Right kidney (tissue), 1 donor: ENCODE results near the gene EML2.

ENCODE experiments used
- DNase-seq: peaks from one replicate; pipeline ENCODE4 v3.0.0-alpha.2; 2016

The EML2 gene

DNA sequence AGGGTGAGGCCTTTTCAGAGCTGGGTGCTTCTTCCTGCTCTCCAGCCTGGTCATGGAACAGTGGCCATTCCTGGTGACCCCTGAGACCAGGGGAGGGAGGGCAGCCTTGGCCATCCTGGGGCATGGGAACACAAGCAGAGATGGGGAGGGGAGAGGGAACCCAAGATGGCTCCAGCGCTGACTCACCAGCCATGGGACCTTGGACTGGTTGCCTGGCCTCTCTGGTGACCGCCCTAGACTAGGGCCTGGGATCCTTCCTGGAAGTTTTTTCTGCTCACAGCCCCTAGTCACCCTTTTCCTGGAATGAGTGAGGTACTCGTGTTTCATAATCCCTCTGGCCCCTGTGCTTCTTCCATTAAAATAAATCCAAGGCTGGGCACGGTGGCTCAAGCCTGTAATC, 51.3 kb downstream of the EML2 start:
- DNase-seq = no peak

DNA sequence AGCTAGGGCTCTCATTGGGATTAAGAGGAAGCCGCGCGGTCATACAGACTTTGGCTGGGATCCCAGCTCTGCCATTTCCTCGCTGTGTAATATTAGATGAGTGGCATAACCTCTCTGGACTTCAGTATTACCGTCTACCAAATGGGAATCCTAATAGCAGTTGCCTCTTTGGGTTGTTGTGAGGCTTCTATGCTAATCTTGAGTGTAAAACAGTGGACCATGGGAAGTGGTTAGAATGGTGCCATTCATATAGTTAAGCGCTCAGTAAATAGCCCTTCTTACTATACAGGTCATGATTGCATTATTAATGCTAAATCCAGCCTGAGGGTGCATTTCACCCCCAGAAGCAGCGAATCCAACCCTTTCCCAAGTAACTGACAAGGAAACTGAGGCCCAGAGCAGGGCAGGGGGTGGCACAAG, 54.0 kb downstream of the EML2 start:
- DNase-seq = no peak

DNA sequence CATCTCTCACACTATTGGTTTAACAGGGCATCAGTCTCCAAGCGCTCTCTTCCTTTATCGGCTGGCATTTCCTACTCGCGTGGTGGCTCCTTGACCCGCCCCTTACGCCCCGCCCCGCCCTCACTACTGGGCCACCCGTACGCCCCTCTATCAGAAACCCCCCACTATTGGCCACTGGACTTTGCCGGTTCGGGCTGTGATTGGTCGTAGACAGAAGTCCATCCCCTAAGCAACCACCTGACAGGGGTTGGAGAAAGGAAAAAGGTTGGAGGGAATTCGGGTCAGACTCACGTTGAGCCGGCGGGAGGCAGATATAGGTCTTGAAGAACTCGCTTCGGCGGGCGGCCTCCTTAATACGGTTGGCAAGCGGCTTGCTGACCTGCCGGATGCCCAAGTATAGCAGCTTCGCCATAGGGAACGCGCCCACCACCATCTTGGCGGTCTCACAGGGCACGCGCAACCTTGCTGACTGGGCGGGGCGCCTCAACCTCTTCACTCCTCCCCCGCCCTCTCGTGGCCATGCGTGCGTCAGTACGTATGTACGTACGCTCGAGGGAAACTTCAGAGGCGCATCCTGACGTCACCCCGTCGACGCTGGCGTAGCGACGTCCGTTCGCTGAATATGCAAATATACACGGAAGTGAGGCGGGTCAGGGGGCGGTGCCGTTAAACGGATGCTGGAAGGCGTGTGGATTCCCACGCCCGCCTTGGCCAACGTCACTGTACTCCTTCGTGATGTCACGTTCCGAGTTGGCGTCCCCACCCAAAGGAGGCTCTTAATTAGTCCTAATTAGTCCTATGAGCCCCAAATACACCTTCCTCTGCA, 54.7 kb downstream of the EML2 start, which contains the start of gene OPA3:
OPA3 (minus strand) TSS at position 471 of the 826 bp plus-strand sequence; CDS start at position 433, 38 bp downstream.
- peak; percentile 99 for DNase-seq

DNA sequence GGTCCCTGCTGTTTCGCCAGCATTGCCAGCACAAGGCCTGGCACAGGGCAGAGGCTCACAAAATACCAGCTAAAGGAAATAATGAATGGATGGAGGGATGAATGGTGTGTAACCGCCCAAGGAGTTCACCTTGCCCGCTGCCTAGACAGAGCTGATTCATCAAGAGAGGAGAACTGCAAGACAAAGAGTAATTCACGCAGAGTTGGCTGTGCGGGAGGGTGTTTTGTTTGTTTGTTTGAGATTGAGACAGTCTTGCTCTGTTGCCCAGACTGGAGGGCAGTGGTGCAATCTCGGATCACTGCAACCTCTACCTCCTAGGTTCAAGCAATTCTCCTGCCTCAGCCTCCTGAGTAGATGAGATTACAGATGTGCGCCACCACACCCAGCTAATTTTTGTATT, 57.6 kb downstream of the EML2 start:
- DNase-seq = no peak

DNA sequence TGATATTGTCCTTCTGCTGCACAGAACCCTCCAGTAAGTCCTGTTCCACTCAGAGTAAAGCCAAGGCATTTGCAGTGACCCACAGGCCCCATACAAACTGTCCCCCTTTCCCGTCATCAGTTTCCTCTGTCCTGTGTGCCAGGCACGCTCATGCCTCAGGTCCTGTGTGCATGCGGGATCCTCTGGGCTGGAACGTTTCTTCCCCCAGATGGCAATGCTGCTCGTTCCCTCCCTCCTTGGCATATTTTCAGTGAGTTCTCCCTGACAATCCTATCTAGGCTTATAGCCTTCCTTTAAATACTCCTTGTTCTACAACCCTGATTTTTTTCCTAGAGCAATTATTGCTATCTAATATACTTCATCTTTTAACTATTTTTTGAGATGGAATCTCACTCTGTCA, 60.3 kb downstream of the EML2 start:
- no peak for DNase-seq

DNA sequence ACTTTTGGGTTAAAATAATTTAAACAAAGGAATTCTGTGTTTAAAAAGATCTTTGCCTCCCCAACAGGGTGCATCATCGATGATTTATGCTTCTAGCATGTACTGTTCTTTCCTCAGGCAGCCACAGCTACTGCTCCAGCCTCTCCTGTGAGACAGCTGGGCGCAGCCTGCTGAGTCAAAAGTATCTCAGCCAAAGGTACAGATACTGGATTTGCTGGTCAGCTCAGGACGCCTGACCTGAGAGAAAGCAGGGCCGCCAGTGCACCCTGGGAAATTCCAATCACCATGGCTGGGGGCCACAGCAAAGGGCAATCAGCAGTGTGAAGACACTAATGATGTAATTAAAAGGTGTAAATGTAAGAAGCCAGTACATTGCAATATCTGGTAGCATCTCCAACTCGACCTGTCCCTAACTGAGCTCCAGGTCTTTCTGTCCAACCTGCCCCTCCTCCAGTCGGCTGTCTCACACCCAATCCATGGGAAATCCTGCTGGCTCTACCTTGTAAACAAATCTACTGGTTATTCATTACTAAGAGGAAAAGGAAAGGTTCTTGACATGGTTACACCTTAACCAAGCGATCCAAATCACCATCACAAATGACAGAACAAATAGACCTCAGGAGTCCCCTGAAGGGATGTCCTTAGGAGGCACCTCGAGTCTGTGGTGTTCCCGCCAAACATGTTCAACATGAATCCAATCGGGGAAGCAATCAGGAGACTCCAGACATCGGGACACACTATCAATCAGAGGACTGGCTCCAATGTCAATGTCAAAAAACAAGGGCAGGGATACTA, 61.9 kb downstream of the EML2 start:
- DNase-seq = peak; percentile 31

DNA sequence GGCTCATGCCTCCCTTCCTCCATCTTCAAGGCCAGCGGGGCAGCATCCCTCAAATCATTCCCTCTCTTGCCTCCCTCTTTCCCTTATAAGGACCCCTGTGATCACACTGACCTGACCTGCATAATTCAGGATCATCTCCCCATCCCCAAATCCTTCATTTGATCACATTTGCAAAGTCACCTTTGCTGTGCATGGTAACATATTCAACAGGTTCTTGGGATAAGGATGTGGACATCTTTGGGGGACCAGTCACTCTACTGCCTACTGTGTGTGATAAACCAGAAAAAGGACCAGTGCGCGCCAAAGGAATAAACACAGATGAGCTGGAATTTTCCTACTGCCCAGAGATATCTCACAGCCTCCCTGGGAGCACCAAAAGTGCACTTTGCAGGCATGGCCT, 62.5 kb downstream of the EML2 start:
- no peak for DNase-seq

DNA sequence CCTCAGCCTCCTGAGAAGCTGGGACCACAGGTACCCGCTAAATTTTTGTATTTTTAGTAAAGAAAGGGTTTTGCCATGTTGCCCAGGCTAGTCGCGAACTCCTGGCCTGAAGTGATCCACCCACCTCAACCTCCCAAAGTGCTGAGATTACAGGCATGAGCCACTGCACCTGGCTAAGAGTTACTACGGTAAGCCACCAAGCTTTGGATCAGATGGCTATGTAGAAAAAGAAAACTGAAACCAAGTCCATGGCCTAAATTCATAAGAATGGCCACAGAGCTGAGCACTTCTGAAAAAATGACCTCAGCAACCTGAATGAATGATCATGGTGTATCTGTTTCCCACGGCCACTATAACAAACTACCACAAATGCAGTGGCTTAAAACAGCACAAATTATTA, 64.0 kb downstream of the EML2 start:
- DNase-seq = no peak

DNA sequence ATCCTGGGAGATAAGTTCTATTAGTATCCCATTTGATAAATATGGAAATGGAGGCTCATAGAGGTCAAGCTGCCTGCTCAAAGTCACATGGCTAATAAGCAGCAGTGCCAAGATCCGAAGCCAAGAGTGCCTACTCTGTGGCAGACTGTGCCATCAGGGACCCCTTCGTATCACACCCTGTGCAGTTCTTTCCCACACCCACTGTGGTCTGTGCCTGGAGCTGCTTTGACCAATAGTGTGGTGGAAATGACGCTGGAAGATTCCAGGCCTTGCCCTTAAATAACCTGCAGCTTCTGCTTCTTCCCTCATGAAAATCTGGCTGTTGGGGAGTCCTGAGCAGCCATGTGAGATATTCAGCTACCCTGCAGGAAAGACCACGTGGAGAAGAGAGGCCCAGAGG, 64.7 kb downstream of the EML2 start:
- DNase-seq = no peak

DNA sequence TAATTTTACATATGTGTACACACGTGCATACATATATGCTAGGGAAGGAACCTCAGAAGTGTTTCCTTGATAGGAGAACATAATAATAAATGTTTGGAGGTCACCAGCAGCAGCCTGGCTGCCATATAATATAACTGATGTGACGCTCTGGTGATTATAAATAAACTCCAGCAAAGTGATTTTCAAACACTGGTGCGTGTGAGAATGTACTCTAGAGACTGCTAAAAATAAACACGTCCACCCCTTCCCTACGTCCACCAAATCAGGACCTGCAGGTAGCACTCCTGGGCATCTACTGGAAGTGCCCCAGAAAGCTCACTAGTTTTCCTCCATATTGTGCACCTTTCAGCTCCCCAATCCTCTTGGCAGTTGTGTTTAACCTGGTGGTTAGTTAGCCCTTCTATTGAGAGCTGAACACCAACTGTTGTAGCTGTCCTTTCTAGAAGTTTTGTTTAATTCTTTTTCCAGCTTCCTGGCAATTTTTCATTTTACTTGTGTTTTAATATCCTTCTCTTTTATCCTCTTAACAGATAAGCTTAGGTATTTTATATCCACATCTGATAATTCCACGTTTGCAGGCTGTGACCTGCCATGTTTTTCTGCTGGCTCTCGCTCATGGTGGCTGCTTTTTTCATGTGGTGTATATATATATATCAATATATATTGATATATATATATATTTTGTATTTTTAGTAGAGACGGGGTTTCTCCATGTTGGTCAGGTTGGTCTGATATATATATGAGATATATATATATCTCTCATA, 67.6 kb downstream of the EML2 start:
- DNase-seq = no peak

DNA sequence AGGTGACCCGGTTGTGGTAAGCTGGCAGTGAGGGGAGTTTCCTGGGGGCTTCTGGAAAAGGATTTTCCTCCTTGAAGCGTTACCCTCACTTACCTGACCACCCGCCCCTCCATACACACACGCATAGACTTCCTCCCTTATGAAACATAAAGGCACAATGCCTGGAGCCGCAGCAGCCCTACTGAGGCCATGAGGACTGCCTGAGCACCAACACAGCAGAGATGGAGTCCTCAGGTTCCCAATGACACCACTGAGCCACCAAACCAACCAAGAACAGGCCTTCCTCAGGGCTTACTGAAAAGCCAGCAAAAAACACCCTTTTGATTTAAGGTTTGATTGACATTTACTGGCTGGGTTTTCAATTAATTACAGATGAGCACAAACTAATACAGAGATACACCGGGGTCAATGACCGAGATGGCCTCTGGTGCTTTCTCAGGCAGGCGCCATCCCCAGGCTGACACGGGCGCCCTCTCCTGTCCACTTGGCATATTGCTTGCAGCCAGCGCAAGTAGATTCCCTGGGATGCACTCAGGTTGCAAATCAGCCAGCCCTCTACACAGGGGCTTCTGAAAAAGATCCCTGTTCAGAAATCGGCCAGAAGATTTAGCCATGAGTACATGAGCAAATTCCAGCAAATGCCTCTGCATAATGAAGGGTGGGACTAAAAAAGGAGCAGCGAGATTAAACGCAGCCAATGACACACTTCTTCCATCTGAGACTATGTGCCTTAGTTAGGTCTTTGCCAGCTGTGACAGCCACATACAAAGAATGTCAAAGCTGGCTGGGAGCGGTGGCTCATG, 69.4 kb downstream of the EML2 start:
- no peak for DNase-seq

DNA sequence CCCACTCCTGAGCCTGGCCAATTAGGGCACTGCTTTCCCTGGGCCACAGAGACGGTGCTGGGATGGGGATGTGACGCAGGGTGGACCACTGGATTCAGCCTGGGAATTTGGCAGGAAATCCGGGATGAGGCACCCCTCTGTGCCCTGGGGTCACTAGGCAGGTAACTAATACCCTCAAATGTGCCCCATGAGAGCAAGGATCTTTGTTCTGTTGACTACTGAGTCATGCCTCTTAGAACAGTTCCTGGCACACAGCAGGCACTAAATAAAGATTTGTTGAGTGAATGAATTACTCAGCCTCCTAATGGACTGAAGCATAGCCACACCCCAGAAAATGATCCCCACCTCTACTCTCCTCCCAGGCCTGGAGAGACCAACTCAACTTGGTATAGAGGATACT, 70.5 kb downstream of the EML2 start:
- no peak for DNase-seq

DNA sequence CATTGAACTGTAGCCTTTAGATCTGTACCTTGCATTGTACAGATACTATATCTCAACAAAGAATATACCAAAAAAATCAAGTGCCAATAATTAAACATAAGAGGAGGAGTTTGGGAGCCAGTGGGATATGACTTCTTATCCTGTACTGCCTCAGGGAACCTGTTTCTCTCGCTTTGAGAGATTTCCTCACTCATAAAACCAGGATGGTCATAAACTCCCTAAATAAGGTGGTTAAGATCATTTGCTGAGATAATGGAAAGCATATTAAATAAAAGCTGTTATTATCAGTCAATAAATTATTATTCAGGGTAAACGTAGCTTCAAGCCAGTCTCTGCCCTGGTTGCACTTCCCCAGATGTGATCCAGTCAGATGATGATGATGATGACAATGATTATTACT, 71.6 kb downstream of the EML2 start:
- no peak for DNase-seq

DNA sequence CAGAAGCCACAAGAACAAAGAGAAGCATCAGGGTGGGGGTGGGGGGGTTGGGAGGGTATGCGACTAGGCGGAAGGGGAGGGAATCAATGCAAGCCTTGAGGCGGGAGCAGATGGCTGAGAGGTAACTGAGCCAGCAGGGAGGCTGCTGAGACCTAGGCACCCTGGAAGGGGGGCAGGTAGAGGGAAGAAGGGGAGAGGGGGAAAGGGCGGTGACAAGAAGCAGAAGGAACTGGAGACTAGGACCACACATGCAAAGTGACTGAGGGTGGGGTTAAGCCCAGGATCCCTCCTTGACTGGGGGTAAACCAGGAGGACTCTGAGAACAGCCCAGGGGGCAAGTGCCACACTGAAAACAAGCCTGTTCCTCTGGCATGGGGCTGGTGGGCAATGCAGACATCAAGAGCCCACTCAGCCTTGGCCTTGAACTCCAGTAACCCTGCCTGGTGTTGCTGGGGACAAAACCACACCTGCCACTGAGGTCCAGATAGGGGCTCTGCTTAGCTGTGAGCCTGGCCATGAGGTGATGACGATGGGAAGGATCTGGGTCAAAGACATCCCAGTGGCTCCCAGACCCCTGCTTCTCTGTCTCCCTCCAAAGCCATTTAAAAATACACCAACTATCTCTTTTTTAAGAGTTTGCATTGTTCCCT, 74.9 kb downstream of the EML2 start:
- DNase-seq = no peak

DNA sequence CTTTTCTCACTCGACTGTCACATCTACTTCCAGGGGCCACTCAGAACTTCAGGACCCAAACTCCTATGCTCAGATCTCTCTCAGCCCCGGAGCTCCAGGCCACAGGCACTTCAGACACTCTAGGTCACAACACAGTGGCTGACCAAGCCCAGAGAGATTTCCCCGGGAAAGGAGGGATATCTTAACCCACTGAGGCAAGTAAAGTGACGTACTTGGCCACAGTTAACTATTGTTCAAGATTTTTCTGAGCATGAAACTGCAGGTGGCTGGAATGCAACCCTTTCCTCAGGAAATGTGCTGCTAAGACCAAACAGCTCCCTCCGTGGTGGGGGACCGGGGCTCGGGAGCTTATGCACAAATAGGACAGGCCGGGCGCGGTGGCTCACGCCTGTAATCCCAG, 78.5 kb downstream of the EML2 start:
- no peak for DNase-seq

DNA sequence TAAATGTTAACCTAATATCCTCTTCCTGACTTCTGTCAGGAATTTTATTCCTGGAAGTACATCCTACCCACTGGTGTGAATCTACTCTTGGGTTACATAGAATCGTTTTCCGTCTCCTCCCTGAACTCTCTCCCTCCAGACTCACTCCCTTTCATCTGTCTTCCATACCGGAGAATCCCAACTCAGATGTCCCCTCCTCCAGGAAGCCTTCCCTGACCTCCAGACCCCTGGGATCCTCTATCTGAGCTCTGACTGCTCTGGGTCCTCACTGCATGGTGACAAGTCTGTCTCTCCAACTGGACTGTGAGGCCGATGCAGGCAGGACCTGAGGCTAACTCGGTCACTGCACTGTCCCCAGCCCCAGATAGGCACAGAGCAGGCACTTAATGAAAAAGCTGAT, 79.2 kb downstream of the EML2 start:
- DNase-seq = no peak
